DLD1 (cell line): Measurements from ENCODE around the gene PSMB7.

ENCODE experiments used
- in situ Hi-C: cut with HindIII; loops from 2 replicates; pipeline ENCODE4 v1.10.0; 2017; ENCODE audit warnings: low sequenced_read_pairs

PSMB7 gene

GRCh38 chr9:124332361-124333202 lies 82.7 kb downstream of the PSMB7 start:
- in situ Hi-C loops, result no loop called here

- in situ Hi-C loops, result no loop called here
Measured at GRCh38 chr9:124331580-124331979, 83.7 kb downstream of the PSMB7 start.

GRCh38 chr9:124330011-124330697 lies 85.1 kb downstream of the PSMB7 start:
- in situ Hi-C loops, result no loop called here

GRCh38 chr9:124329206-124329792 lies 85.9 kb downstream of the PSMB7 start:
- in situ Hi-C loops, result no loop called here

- in situ Hi-C loops, result no loop called here
Measured at GRCh38 chr9:124328285-124328684, 87.0 kb downstream of the PSMB7 start.

GRCh38 chr9:124327491-124327890 lies 87.8 kb downstream of the PSMB7 start:
- in situ Hi-C loops, result no loop called here

GRCh38 chr9:124326378-124326777 lies 88.9 kb downstream of the PSMB7 start:
- in situ Hi-C loops, result no loop called here

GRCh38 chr9:124325816-124326215 lies 89.4 kb downstream of the PSMB7 start:
- in situ Hi-C loops, result no loop called here

- in situ Hi-C loops, result no loop called here
Measured at GRCh38 chr9:124323904-124324303, 91.3 kb downstream of the PSMB7 start.

- in situ Hi-C loops, result no loop called here
Measured at GRCh38 chr9:124322618-124323432, 92.4 kb downstream of the PSMB7 start.

- in situ Hi-C loops, result no loop called here
Measured at GRCh38 chr9:124321935-124322334, 93.3 kb downstream of the PSMB7 start.

GRCh38 chr9:124321416-124321815 lies 93.8 kb downstream of the PSMB7 start:
- in situ Hi-C loops, result no loop called here

- in situ Hi-C loops, result no loop called here
Measured at GRCh38 chr9:124320062-124320973, 94.9 kb downstream of the PSMB7 start.

- in situ Hi-C loops, result no loop called here
Measured at GRCh38 chr9:124315882-124316281, 99.4 kb downstream of the PSMB7 start.

- in situ Hi-C loops, result no loop called here
Measured at GRCh38 chr9:124313940-124314339, 101.3 kb downstream of the PSMB7 start.

GRCh38 chr9:124312290-124313265 lies 102.7 kb downstream of the PSMB7 start:
- in situ Hi-C loops, result no loop called here

- in situ Hi-C loops, result no loop called here
Measured at GRCh38 chr9:124311283-124311682, 104.0 kb downstream of the PSMB7 start.

- in situ Hi-C loops, result loop anchor here (10.0 kb wide), 1 partner anchor 185 kb away; no protein-coding TSS in a partner anchor
Measured at GRCh38 chr9:124309667-124310084, 105.6 kb downstream of the PSMB7 start.
